ENCODE data around the gene AGAP1.

DNA sequence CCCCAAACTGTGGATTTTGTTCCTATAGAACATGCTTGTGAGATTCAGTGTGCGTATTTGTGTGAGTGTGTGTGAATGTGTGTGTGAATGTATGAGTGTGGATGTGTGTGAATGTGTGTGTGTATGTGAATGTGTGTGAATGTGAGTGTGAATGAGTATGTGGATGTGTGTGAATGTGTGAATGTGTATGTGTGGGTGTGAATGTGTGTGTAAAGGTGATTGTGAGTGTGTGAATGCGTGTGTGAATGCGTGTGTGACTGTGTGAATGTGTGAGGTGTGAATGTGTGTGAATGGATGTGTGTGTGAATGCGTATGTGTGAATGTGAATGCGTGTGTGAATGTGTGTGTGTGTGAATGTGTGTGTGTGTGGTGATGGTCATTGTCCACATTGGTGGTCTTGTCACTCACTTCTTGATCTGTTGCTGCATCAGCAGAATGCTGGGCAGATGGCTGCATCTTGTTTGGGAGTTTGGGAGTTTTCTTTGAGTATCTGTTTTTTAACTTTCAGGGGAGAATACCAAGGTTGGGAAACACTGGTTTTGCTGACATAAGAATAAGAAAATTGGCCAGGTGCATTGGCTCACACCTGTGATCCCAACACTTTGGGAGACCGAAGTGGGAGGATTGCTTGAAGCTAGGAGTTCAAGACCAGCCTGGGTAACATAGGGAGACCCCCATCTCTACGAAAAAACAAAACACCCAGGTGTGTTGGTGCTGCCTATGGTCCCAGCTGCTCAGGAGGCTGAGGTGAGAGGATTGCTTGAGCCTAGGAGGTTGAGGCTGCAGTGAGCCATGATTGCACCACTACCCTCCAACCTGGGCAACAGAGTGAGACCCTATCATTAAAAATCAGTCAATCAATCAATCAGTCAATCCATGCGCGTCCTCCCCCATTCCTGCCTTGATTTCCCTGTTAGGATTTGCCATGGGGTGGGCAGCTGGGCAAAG, 18.2 kb downstream of the AGAP1 start:
- TF ChIP-seq EZH2 (IDR thresholded peaks at IDR 0.05; ENCODE audit: insufficient read depth, low read length): no peak
- TF ChIP-seq, protein P1, sequence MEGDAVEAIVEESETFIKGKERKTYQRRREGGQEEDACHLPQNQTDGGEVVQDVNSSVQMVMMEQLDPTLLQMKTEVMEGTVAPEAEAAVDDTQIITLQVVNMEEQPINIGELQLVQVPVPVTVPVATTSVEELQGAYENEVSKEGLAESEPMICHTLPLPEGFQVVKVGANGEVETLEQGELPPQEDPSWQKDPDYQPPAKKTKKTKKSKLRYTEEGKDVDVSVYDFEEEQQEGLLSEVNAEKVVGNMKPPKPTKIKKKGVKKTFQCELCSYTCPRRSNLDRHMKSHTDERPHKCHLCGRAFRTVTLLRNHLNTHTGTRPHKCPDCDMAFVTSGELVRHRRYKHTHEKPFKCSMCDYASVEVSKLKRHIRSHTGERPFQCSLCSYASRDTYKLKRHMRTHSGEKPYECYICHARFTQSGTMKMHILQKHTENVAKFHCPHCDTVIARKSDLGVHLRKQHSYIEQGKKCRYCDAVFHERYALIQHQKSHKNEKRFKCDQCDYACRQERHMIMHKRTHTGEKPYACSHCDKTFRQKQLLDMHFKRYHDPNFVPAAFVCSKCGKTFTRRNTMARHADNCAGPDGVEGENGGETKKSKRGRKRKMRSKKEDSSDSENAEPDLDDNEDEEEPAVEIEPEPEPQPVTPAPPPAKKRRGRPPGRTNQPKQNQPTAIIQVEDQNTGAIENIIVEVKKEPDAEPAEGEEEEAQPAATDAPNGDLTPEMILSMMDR (IDR thresholded peaks at IDR 0.05; ENCODE audit: insufficient read depth, low read depth, low read length): no peak
